GM21367 (cell line): Measurements from ENCODE around the gene HSPB1.
"Not testable (repeated sequence)": the region's sequence is repeated elsewhere in the genome, so short reads cannot be mapped to it uniquely, and the experiment has no call there.

ENCODE experiments used
- ATAC-seq: cut with Tn5 transposase; IDR thresholded peaks from one replicate; pipeline ENCODE4 v1.9.1; 2021; ENCODE audit not compliant: unreplicated experiment

The HSPB1 gene

GRCh38 chr7:76303202-76304147 lies 1.0 kb downstream of the HSPB1 start:
- no peak for ATAC-seq

GRCh38 chr7:76304888-76305375 lies 2.5 kb downstream of the HSPB1 start:
- ATAC-seq = no peak

- not testable (repeated sequence) for ATAC-seq
These were observed 6.4 kb downstream of the HSPB1 start for GRCh38 chr7:76308874-76309273.

GRCh38 chr7:76309341-76310101 lies 7.0 kb downstream of the HSPB1 start:
- not testable (repeated sequence) for ATAC-seq

- no peak for ATAC-seq
These were observed 7.9 kb downstream of the HSPB1 start for GRCh38 chr7:76310102-76310957.

GRCh38 chr7:76311838-76312237 lies 9.4 kb downstream of the HSPB1 start:
- not testable (repeated sequence) for ATAC-seq

GRCh38 chr7:76314042-76314721 lies 11.7 kb downstream of the HSPB1 start:
- ATAC-seq = peak; percentile 34

GRCh38 chr7:76314740-76315139 lies 12.3 kb downstream of the HSPB1 start:
- not testable (repeated sequence) for ATAC-seq

- no peak for ATAC-seq
These were observed 12.9 kb downstream of the HSPB1 start for GRCh38 chr7:76315364-76315763.

- ATAC-seq = no peak
These were observed 14.7 kb downstream of the HSPB1 start for GRCh38 chr7:76316984-76317781.

- peak; percentile 88 for ATAC-seq
These were observed 15.5 kb downstream of the HSPB1 start for GRCh38 chr7:76317782-76318487.

GRCh38 chr7:76318488-76319353 lies 16.2 kb downstream of the HSPB1 start:
- peak; percentile 39 for ATAC-seq

- no peak for ATAC-seq
These were observed 22.6 kb downstream of the HSPB1 start for GRCh38 chr7:76325092-76325491.

GRCh38 chr7:76325811-76326210 lies 23.3 kb downstream of the HSPB1 start:
- no peak for ATAC-seq

- no peak for ATAC-seq
These were observed 24.3 kb downstream of the HSPB1 start for GRCh38 chr7:76326646-76327233.

- ATAC-seq = no peak
These were observed 25.1 kb downstream of the HSPB1 start for GRCh38 chr7:76327610-76328009.

- ATAC-seq = no peak
These were observed 25.9 kb downstream of the HSPB1 start for GRCh38 chr7:76328389-76328788.
